Omental fat pad (tissue), 4 donors: ENCODE results near the gene TTYH2. TPM values are rescaled to one million over a fixed set of nuclear protein-coding genes. Genes with fewer than 3 reads are reported as not detected.

Source experiments
- ATAC-seq: fragments of 150-250 bp; one replicate; pipeline ENCODE4 v1.9.1; 2016; ENCODE audit warnings: mild to moderate bottlenecking, moderate library complexity; ENCODE audit not compliant: low FRiP score
- DNase-seq: peaks from one replicate; pipeline ENCODE4 v3.0.0-alpha.2; 2019; ENCODE audit warnings: low spot score
- total RNA-seq, 4 donors: library from RNA; depleted of rRNA; stranded (reverse); fragments of >200 nt; gene quantifications; one replicate each; pipeline ENCODE4 v1.1.0, GENCODE V29; 2016
- TF ChIP-seq, protein P1 (sequence below), 3 donors: fragments of 450-650 bp; IDR thresholded peaks; one replicate each; pipeline ENCODE4 v1.5.1; 2016 to 2017; ENCODE audit warnings: antibody characterized with exemption in 3 of 3, mild to moderate bottlenecking in 3 of 3, moderate library complexity in 2 of 3

The TTYH2 gene
- total RNA-seq, 4 donors from 2014 or later = 5.9 to 9.0 (median 7.9) TPM

DNA sequence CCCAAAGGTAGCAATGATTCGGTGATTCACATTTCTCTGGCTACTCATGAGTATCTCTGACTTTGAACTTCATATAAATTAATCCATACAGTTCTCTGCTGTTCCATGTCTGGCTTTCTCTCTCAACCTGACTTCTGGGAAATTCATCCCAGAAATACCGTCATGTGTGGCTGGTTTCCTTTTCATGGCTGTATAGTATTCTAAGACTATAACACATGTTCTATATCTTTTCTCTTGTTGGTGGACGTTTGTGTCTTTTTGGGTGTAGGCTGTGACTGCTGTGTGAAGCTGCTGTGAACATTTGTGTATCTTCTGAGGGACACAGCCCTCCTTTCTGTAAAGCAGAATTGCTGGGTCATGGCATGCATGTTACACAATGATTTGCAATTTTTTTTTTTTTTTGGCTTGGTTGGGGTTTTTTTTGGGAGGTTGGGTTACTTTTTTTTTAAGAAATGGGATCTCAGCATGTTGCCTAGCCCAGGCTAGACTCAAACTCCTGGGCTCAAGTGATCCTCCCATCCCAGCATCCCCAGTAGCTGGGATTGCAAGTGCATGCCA is 6.3 kb downstream of the TTYH2 start:
- ATAC-seq = no peak
- TF ChIP-seq, protein P1, sequence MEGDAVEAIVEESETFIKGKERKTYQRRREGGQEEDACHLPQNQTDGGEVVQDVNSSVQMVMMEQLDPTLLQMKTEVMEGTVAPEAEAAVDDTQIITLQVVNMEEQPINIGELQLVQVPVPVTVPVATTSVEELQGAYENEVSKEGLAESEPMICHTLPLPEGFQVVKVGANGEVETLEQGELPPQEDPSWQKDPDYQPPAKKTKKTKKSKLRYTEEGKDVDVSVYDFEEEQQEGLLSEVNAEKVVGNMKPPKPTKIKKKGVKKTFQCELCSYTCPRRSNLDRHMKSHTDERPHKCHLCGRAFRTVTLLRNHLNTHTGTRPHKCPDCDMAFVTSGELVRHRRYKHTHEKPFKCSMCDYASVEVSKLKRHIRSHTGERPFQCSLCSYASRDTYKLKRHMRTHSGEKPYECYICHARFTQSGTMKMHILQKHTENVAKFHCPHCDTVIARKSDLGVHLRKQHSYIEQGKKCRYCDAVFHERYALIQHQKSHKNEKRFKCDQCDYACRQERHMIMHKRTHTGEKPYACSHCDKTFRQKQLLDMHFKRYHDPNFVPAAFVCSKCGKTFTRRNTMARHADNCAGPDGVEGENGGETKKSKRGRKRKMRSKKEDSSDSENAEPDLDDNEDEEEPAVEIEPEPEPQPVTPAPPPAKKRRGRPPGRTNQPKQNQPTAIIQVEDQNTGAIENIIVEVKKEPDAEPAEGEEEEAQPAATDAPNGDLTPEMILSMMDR (IDR thresholded peaks at IDR 0.05) = no peak
- DNase-seq = no peak

DNA sequence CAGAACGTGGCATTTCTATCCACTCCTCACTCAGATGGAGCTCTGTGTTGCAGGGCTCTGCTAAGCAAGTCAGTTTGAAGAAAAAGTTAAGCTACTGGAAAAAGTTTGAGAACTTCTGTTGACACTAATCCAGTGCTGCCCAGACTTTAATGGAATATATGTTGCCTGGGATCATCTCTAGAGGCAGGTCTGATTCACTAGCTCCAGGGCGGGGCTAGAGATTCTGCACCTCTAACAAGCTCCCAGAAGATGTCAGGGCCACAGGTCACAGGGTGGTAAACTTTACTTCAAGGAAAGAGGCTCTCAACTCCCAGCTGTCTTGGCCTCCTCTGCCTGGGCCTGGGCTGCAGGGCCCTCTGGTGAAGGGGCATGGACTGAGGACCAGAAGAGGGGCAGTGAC is 6.8 kb downstream of the TTYH2 start:
- DNase-seq (no peak), ATAC-seq (no peak)
- TF ChIP-seq, protein P1 (IDR thresholded peaks at IDR 0.05) = no peak

DNA sequence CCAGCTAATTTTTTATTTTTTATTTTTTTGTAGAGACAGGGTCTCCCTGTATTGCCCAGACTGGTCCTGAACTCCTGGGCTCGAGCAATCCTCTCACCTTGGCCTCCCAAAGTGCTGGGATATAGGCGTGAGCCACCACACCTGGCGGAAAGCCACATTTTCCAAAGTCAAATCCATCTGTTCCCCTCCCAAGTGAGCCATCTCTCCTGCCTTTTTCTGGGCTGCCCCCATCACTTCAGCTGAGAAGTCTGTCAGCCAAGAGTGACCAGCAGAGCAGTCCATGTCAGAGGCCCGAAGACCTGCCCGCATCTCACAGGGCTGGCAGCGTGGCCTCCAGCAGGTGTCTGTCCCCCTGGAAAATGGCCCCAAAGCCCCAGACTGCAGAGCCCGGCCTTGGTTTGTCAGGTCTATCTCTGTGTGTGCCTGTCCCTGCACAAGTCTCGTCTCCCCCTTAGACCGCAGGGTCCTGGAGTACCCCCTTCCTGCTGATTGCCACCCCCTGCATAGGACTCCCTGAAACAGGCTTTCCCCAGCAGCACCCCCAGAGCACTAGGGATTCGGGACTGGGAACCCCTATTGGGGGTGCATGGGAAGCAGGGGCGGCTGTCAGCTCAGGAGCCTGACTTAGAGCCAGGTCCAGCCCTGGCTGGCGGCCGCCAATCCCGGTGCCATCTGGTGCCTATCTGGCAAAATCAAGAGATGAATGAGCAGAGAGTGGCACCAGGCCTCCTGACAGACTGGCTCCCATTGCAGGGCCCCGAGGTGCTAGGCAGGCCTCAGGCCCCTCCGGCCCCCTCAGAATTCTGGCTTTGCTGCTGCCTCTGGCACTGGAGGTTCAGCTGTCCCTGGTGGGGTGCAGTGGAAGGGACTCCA is 7.8 kb downstream of the TTYH2 start:
- DNase-seq = no peak
- TF ChIP-seq, protein P1 (IDR thresholded peaks at IDR 0.05) = no peak
- no peak for ATAC-seq

DNA sequence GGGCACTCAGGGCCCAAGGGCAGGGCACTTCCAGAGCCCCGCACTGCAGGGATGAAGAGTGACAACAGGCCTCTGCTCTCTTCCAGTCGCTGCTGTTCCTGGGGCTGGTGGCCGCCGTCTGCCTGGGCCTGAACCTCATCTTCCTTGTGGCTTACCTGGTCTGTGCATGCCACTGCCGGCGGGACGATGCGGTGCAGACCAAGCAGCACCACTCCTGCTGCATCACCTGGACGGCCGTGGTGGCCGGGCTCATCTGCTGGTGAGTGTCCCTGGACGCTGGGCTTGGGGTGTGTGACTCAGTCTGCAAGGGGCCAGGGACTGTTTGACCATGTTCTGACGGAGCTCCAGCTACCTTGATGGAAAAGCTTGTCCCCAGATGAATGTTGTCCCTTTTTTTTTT is 9.0 kb downstream of the TTYH2 start:
- DNase-seq (no peak), ATAC-seq (no peak)
- TF ChIP-seq, protein P1 (IDR thresholded peaks at IDR 0.05) = no peak

DNA sequence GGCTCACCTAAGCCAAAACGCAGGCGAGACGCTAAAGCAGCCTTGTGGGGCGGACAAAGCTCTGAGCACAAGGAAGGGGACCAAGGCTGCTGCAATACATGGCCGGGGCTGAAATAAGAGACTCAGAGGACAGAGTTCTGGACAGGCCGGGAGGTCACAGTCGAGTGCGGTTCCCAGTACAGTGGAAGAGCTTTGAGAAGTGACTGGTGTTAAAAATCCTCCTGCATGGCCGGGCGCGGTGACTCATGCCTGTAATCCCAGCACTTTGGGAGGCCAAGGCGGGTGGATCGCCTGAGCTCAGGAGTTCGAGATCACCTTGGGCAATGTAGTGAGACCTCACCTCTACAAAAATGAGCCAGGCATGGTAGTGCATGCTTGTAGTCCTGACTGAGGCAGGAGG is 10.5 kb downstream of the TTYH2 start:
- no peak for DNase-seq
- TF ChIP-seq, protein P1 (IDR thresholded peaks at IDR 0.05) = no peak
- ATAC-seq = no peak

DNA sequence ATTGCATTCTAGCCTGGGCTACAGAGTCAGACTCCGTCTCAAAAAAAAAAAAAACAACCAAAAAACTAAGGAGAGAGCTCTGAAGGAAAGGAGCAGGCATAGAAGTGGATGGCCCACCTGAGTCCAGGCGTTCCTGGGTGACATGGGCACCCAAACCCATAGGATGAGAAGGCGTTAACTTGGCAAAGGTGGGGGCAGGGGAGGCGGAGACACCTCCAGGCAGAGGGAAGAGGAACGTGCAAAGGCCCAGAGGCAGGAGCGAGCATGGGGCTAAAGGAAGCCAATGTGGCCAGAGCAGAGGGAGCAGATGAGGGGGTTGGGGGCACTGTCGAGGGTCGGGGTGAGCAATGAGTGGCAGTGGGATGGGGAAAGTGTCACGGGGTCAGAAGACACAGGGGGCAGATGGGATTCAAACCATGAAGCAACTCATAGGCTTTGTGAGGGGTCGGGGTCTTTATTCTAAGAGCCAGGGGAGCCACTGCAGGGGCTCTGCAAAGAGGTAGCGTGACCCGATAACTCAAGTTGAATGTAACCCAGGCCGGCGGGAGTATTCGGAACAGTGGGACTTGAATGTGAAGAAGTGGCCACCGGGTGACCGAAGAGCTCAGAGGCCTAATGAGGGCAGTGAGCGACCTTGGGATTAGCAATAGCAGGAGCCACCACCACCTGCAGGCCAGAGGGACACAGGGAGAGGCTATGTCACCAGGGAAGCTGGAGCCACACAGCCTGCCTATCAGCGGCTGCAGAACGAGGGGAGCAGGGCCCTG is 11.8 kb downstream of the TTYH2 start:
- TF ChIP-seq, protein P1 (IDR thresholded peaks at IDR 0.05) = no peak
- ATAC-seq = no peak
- no peak for DNase-seq
